ENCODE measurements around the gene EIF2B2.

DNA sequence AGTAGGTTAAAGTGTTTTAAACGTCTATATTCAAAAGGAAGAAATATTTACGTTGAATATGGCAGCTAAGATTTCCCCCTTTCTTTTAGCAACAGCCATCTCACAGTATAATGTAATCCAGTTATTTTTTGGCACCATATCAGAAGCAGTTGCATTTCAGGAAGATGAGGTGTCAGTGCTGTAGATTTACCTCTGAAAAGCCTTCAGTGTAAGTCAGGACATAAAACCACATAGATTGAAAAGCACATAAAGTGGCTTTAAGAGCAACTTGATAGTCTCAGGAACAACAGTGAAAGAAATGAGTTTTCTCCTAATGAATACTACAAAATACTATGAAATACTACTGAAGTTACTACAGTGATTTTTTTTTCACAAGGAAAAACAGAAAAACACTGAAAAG is 41.6 kb downstream of the EIF2B2 start:
- TF ChIP-seq, protein P1, sequence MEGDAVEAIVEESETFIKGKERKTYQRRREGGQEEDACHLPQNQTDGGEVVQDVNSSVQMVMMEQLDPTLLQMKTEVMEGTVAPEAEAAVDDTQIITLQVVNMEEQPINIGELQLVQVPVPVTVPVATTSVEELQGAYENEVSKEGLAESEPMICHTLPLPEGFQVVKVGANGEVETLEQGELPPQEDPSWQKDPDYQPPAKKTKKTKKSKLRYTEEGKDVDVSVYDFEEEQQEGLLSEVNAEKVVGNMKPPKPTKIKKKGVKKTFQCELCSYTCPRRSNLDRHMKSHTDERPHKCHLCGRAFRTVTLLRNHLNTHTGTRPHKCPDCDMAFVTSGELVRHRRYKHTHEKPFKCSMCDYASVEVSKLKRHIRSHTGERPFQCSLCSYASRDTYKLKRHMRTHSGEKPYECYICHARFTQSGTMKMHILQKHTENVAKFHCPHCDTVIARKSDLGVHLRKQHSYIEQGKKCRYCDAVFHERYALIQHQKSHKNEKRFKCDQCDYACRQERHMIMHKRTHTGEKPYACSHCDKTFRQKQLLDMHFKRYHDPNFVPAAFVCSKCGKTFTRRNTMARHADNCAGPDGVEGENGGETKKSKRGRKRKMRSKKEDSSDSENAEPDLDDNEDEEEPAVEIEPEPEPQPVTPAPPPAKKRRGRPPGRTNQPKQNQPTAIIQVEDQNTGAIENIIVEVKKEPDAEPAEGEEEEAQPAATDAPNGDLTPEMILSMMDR (conservative IDR thresholded peaks at IDR 0.05; ENCODE audit: low read length), result no peak
- no peak for TF ChIP-seq EZH2phosphoT487 (IDR thresholded peaks at IDR 0.05; ENCODE audit: borderline replicate concordance)
